ENCODE data around the gene AURKAIP1.

Gene AURKAIP1

DNA sequence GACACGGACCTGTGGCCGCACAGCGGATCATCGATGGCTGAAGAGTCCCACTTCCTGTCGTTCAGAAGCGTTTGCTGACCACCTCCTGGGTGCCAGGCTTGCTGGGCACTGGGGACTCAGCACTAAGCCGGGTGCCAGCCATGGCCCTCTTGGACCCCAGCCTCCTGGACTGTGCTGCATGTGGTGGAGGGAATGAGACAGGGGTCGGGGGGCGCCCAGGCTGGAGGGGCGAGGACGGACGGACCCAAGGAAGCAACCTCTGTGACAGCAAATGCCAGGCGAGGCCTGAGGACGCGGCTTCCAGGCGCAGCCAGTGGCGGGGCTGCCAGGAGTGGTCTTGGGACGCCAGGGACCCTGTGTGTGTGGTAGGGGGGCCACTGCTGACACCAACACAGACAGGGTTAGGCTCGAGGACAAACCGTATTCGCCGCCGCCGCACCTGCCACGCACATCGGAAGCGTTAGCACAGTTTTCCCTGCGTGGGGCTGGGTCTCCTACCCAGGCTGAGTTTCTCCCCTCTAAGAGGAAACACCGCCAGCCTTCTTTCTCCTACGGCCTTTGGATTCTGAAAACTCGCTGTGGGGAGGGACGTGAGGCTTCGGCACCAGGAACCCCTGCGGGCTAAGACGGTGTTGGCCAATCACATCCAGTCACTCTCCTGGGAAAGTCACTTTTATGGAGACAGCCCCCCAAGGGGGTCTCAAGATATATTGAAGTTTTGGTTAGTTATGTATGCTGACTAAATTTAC, 13.6 kb downstream of the AURKAIP1 start:
- DNase-seq (ENCODE audit: low read depth in 2 of 2) = no peak

DNA sequence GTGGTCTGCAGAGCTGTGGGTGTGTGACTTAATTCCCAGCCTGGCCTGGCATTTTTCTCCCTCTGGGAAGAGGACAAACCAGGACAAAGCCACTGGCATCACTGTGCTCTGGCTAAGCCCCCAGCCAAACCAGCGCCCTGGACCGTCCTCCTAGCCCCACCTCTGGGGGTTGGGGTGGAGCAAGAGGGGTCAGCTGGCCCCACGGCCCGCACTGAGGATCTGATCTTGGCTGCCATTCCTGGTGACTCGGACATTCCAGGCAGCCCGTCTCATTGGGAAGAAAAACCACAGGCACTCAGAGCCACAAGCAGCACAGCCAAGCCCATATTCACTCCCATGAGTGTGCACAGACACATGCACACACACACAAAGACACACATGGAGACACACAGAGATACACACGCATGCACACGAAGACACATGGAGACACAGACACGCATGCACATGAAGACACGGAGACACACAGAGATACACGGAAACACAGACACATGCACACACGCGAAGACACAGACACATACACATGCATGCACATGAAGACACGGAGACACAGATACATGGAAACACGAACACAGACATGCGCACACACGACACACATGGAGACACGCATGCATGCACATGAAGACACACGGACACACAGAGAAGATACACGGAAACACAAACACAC, 14.4 kb downstream of the AURKAIP1 start:
- no peak for DNase-seq (ENCODE audit: low read depth in 2 of 2)

DNA sequence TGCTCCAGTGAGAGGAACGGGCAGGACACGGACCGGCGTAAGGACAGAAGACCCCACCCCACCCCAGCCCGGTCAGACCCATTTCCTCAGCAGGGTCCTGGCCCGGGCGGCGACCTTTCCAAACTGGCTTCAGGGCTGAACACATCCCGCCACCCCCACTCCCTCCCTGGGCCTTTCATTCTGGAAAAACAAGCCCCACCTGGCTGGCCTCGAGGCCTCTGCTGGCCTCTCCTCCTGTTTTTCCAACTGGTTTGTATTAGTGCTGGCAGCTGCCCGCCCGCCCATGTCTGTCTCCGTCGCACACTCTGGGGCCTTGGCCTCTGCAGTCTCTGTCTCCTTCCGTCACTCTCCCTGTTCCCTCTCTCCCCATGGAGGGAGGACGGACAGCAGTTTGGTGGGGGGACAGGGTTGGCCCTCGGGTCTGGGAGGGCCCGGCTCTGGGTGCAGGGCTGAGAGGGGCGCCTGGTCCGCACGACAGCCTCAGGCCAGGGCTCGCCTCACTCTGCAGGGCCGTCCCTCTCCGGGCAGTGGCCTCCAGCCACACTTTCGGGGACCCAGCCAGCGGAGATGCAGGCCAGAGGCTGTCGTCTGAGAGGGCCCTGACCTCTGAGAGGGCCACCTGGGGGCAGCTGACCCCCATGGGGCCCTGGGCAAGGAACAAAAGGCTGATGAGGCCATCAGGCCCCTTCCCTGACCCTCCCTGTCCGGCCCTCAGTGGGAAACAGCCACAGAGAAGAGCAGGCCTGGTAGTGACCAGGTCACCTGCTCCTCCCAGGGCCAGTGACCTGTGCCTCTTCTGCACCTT, 15.1 kb downstream of the AURKAIP1 start:
- no peak for DNase-seq (ENCODE audit: low read depth in 2 of 2)

- DNase-seq (ENCODE audit: low read depth in 2 of 2) = no peak
Observed at GRCh38 chr1:1359308-1359663, 15.7 kb downstream of the AURKAIP1 start.

DNA sequence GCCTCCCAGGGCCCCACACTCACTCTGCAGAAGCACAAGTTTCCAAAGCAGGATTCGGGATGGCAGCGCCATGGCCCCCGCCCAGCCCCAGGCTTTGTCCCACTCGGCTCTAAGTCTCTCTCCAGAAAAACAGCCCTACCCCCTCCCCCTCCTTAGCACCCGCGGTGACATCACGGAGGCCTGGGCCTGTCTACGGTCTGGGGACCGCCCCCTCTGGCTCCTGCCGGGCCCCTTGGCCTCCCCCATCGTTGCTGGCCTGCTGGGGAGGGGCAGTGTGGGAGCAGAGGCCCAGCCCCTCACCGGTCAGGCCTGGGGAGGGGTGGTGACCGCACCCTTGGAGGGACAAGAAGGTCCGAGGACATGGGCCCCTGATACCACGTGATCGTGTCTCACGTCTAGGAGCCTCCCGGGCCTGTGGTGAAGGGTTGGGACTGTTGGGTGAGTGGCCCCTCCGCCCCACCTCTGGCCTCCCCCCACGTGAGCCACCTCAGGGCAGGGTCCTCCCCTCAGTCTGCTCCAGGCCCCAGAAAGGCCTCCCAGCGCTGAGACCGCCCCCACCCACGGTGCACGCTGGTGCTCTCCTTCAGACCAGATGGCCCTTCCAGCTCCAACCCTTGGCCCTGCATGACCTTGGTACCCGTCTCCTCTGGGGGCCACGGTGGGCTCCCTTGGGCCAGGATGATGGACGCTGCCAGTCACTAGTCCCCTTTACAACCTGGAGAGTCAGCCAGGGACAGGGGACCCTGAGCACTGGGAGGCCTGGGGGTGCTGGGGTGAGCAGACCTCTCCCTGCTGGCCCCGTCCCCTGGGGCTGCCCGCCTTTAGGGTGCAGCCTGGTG, 16.4 kb downstream of the AURKAIP1 start, which contains the start of gene MXRA8:
Gene MXRA8, minus strand, starts transcription at position 123 of the 839 bp plus-strand sequence. Its CDS starts 51 bp downstream, at position 72.
- DNase-seq (ENCODE audit: low read depth in 2 of 2) = no peak

DNA sequence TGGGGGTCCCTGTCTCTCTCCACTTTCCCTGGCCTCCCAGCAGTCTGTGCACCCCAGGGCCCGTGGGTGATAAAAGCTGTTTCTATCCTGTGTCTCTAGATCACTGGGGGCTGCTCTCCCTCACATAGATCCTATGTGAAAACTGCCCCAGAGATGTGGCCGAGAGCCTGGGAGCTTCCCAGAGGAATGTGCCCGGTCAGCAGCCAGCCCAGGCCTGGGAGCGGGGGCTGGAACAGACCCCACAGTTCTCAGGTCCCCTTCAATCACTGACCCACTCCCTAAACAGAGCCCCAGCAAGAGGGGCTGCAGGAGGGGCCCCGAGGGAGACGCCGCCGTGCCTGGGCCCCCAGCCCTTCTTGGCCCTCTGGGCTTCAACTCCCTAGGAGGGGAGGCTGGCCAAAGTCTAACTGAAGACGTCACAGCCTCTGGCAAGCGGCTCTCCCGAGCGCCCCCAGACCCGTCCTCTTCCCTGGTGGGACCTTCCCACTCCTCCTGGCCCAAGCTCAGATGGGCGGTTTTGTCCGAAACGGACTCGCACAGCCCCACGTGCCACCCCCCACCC, 17.1 kb downstream of the AURKAIP1 start:
- DNase-seq (ENCODE audit: low read depth in 2 of 2) = no peak

- no peak for DNase-seq (ENCODE audit: low read depth in 2 of 2)
Observed at GRCh38 chr1:1356796-1357401, 18.1 kb downstream of the AURKAIP1 start.

- DNase-seq (ENCODE audit: low read depth in 2 of 2) = no peak
Observed at GRCh38 chr1:1356166-1356795, 18.7 kb downstream of the AURKAIP1 start.

GRCh38 chr1:1355416-1355815, 19.6 kb downstream of the AURKAIP1 start:
- no peak for DNase-seq (ENCODE audit: low read depth in 2 of 2)

DNA sequence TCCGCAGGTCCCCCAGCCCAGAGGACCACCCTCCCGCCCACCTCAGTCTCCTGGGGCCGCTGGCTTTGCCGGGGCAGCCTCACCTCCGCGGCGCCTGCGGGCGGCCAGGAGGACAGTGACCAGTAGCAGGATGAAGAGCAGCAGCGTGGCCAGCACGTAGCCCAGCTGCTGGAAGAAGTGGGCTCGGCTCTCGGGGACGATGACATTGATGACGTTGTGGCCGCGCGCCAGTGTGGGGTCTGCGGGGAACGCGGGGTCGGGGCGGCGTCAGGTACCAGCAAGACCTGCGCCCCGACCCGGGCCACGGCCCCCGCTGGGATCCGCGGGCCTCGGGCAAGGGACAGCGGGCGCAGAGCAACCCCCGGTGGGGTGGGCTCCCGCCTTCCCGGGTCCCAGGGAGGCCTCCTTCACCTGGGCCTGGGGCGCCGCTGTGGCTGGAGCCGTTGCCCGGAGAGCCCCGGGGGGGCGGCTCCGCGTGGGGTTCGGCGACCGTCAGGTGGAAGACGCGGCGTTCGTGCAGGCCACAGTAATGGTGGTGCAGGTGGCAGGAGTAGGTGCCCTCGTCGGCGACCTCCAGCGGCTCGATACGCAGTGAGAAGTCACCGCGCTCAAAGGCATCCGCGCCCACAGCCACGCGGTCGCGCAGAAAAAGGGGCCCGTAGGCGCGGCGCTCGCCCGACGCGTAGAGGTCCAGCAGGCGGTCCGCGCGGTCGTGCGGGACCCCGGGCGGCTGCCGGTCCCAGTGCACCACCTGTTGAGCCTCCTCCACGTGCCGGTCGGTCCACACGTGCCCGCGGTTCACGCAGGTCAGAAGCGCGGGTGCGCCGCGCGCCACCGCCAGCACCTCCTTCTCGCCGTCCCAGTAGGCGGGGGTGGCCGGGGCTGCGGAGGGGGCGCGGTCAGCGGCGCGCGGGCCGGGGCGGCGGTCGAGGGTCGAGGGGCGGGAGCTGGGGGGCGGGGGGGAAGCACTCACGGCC, 20.4 kb downstream of the AURKAIP1 start:
- no peak for DNase-seq (ENCODE audit: low read depth in 2 of 2)

GRCh38 chr1:1353389-1354151, 21.4 kb downstream of the AURKAIP1 start:
- DNase-seq (ENCODE audit: low read depth in 2 of 2) = no peak

DNA sequence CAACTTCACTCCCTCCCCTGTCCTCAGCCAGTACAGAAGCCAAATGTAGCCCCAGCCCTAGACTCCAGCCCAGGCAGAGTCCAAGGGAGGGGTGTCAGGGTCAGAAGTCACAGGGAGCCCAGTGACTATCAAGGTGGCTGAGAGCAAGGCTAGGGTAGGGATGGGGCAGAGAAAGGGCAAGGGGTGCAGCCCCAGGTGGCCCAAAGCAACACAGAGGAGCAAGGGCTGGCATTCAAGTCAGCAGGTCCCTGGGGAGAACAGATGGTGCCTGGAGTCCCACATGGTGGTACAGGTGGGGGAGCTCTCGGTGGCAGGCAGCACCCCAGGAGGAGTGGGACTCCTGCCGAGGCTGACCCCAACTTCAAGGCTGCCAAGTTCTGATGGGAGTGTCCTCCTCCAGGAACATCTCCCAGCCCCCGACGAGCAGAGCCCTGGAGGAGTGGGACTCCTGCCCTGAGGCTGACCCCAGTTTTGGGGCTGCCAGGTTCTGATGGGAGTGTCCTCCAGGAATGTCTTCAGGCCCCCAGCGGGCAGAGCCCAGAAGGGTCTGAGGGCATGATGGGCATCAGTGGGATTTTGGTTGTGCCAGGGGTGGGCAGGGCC, 22.1 kb downstream of the AURKAIP1 start:
- no peak for DNase-seq (ENCODE audit: low read depth in 2 of 2)

GRCh38 chr1:1351511-1352427, 23.2 kb downstream of the AURKAIP1 start:
- DNase-seq (ENCODE audit: low read depth in 2 of 2) = no peak

DNA sequence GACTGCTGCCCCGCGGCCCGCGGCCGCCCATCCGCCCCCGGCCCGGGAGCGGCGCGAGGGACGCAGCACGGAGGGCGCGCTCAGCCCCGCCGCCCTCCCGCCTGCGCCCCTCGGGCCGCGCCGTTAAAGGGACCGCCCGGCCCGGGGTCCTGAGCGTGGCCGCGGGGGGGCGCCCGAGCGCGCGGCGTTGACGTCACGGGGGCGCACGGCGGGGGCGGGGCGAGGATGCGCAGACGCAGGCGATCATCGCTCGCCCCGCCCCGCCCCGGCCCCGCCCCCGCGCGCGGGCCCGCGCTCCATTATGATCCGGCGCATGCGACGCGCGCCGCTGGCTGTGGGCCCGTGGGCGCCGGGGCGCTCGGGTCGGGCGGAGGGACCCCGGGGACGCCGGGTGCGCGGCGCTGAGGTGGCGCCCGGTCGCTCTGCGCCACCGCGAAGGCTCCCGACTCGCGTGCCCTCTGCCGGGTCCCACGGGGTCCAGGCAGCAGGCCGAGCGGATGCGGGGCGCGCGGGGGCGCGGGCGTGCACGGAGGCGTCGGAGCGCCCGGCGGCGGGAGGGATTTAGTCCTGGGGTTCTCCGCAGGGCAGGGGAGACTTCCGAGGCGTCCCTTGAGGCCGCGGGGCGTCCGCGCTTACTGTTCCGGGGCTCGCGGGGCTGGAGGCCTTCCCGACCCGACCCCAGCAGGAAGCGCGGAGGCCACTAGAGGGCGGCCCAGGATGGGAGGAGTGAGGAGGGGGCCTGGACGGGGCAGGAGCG, 25.6 kb downstream of the AURKAIP1 start, which contains the start of gene DVL1:
Gene DVL1, minus strand, starts transcription at position 163 of the 757 bp plus-strand sequence. CDS start 353 bp downstream, outside the sequence.
- DNase-seq (ENCODE audit: low read depth in 2 of 2) = peak; percentile 55 to 59

- DNase-seq (ENCODE audit: low read depth in 2 of 2) = no peak
Observed at GRCh38 chr1:1348420-1349255, 26.4 kb downstream of the AURKAIP1 start.
